Lung microvascular endothelial cell (primary cell): ENCODE results near the gene KLK15. TPM values are rescaled to one million over a fixed set of nuclear protein-coding genes. Genes with fewer than 3 reads are reported as not detected.
A peak's percentile ranks its signal among the peaks of the same experiment; 100 is the strongest.
"Not testable (repeated sequence)": the region's sequence is repeated elsewhere in the genome, so short reads cannot be mapped to it uniquely, and the experiment has no call there.

Experiments used
- DNase-seq, 2 donors: peaks; one replicate each; pipeline versions ENCODE4 v3.0.0 to v3.0.0-alpha.2; 2010; ENCODE audit warnings: low read depth in 2 of 2
- total RNA-seq: library from RNA; depleted of rRNA; stranded (reverse); fragments of >200 nt; gene quantifications from 2 replicates; pipeline ENCODE4 v1.2.1, GENCODE V29; 2014

KLK15 gene
- total RNA-seq, 1 donor from 2014 or later, result not detected

DNA sequence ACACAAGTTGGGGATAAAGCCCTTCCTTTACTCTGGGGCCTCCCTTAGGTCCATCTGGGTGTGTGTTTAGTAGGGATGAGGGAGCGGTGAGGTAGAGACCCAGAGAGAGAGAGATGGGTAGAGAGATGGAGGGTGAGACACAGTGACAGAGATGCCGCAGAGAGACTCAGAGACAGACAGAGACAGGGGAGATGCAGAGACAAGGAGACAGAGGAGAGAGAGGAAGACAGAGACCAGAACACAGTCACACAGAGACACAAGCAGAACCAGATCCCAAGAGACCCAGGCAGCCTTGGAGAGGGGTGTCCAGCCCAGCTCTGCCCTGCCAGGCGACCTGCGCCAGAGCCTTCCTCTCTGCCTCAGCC, 12.1 kb downstream of the KLK15 start:
- DNase-seq, result no peak

DNA sequence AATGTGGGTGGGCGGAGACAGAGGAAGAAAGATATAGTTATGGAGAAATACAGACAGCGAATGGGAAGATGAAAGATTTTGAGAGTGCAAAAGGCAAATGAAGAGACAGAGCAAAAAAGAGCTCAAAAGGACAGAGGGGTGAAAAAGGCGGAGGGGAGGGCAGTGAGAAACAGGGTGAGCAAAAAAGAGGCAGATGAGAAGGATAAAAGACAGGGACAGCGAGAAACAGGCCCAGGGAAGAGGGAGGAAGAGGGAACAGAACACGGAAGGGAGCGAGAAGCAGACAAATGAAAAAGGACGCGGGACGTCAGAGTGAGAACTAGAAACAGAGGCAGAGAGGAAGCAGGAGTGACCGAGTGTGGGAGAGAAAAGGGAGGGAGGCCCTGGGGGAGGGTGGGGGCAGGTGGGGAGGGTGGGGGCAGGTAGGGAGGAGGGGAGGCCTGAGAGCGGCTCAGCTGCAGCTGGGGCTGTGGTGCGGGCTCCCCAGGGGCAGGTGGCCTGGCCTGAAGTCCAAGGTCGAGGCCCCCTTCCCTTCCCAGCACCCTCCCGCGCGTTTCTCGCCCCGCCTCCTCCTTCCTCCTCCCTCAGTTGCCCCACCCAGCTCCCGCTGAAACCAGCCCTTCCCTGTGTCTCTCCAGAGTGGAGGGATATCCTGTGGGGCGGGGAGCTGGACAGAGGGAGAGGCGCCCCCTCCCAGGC, 12.7 kb downstream of the KLK15 start:
- no peak for DNase-seq

DNA sequence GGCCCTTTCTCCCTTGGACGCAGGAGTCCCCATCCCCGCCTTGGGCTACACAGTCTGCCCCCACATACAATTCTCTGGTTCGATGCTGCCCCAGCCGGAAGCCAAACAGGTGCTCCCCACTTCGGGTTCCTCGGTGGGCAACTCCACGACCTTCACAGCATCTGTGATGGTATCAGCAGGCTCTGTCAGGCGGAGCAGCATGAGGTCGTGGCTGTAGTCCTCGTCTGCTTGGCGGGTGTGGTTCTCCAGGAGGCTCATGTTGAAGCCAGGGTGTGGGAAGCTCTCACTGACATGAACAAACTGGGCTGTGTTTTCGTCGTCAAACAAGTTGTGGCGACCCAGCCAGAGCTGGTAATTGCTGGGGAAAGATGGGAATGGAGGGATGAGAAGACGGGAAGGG, 13.3 kb downstream of the KLK15 start:
- DNase-seq, result no peak

DNA sequence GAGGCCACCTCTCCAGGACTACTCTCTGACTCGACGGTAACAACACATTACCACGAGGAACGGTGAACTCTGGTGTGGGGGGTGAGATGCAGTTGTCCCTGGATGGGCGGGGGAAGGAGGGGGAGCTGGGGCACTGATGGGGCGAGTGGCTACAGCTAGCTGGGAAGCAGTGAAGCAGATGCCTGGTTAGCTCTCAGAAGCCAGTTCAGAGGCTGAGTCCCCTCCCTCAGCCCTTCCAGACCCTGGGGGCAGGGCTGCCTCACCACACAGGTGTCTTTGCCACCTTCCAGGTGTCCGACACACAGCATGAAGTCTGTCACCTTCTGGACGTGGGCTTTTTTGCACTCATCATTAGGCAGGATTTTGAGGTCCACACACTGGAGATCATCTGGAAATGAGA, 13.7 kb downstream of the KLK15 start:
- no peak for DNase-seq

- DNase-seq, result no peak
Observed at GRCh38 chr19:50818859-50819472, 14.4 kb downstream of the KLK15 start.

- peak in 1 of 2 donors; percentile 39 for DNase-seq
Observed at GRCh38 chr19:50817941-50818858, 15.2 kb downstream of the KLK15 start.

DNA sequence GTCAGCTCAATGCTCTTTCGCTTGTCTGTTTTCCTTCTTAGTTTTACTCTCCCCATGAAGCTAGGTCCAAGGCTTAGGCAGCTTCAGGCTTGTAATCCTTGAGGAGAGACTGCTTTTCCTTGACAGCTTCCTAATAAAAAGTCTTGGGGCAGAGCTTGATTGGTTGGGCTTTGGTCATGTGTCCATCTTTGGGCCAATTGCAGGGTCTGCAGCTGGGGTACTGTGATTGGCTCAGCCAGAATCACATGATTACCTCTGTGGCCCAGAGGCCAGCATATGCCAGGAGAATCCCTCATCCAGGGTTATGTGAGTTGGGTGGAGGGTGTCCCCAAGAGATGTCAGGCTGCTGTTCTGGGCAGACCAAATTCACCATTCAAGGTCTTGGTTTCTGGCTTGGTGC, 17.9 kb downstream of the KLK15 start:
- DNase-seq, result no peak

GRCh38 chr19:50814883-50815282, 18.5 kb downstream of the KLK15 start:
- no peak for DNase-seq

DNA sequence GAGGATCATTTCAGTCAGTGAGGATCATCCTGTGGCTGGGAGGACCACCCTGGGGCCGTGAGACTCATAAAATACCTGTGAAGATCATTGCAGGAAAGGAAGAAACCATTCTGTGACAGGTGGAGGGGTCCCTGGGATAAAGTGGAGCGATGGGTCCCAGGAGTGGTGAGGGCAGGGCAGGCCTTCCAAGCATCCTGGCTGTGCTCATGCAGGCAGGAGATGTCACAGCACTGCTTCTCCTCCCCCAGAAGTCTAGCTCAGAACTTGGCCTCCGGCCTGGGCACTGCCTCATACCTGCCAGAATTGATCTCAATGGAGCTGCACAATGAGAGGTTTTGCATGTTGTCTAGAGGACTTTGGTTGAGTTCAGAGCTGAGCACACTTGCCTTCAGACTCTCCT, 20.9 kb downstream of the KLK15 start:
- DNase-seq, result no peak

DNA sequence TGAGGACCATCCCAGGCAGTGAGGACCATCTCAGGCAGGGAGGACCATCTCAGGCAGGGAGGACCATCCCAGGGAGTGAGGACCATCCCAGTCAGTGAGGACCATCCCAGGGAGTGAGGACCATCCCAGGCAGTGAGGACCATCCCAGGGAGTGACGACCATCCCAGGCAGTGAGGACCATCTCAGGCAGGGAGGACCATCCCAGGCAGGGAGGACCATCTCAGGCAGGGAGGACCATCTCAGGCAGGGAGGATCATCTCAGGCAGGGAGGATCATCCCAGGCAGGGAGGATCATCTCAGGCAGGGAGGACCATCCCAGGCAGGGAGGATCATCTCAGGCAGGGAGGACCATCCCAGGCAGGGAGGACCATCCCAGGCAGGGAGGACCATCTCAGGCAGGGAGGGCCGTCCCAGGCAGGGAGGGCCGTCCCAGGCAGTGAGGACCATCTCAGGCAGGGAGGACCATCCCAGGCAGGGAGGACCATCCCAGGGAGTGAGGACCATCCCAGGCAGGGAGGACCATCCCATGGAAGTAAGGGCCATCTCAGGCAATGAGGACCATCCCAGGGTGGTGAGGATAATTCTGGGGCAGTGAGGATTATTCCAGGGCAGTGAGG, 21.6 kb downstream of the KLK15 start:
- not testable (repeated sequence) for DNase-seq

DNA sequence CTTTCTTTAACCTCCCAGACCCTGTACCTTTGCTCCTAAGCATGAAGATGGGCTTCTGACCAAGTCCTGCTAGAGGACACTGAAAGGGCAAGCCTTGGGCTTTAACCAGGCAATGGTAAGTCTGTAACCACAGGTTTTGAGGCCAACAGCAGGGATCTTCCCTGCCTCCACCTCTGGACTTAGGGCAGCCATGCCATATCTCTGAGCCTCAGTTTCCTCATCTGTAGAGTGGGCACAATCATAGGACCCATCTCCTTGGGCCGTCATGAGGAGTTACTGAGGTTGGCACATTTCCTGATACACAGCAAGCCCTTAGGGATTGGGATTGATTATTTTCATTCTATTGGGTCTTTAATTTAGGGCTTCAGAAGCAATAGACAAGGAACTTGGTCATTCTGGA, 24.5 kb downstream of the KLK15 start:
- DNase-seq, result no peak

GRCh38 chr19:50804420-50805272, 28.7 kb downstream of the KLK15 start:
- DNase-seq, result peak; percentile 99

- peak; percentile 28 to 46 for DNase-seq
Observed at GRCh38 chr19:50803633-50804419, 29.5 kb downstream of the KLK15 start.

DNA sequence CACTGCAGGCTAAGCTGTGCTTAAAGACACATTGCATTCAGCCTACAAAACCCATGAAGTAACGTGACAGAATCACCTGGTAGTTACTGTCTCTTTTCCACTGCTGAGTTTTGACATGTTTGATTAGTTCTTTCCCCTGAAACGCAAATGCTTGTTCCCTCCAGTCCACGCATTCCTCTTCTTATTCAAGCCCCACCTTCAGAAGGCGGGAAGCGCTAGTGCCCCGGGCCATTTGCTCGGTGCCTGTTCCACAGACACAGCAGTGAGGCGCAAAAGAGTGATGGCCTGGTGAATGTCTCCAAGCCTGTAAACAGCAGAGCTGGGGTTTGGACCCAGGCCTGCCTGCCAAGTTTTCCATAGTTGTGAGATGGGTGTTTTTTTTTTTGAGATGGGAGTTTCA, 32.3 kb downstream of the KLK15 start:
- DNase-seq, result no peak

- DNase-seq, result no peak
Observed at GRCh38 chr19:50799547-50799851, 33.9 kb downstream of the KLK15 start.

DNA sequence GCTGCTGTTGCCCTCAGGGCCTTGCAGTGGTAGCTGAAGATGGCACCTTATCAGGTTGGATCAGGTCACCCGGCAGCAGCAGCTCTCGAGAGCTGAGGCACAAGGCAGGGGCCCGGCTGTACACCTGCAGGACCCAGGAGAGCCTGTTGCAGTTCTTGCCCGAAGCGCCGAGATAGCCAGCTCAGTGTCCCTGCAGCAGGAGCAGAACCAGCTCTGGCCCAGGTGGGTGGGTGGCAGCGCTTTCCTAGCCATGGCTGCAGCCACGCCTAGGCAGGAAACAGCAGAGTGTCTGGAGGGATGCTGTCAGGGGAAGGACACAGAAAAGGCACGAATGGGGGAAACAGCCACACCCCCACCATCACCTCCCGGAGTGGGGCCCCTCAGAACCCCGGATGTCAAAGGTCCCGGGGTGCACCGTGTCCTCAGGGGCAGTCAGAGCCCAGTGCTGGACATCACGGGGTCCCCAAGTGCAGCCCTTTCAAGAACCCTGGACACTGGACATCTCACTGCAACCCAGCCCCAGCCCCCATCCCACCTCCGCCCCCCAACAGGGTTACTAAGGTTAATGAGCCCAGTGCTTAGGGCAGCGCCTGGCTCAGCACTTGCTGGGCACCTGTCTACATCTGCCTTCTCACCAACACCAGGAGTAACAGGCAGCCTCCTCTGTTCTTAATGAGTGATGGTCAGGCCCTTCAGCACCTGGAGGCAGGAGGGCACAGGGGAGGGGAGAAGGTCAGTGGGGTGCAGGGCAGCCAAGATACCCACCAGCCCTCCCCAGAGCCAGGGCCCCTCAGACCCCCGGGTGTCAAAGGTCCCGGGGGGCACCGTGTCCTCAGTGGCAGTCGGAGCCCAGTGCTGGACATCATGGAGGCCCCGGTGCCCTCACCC, 34.5 kb downstream of the KLK15 start:
- no peak for DNase-seq

DNA sequence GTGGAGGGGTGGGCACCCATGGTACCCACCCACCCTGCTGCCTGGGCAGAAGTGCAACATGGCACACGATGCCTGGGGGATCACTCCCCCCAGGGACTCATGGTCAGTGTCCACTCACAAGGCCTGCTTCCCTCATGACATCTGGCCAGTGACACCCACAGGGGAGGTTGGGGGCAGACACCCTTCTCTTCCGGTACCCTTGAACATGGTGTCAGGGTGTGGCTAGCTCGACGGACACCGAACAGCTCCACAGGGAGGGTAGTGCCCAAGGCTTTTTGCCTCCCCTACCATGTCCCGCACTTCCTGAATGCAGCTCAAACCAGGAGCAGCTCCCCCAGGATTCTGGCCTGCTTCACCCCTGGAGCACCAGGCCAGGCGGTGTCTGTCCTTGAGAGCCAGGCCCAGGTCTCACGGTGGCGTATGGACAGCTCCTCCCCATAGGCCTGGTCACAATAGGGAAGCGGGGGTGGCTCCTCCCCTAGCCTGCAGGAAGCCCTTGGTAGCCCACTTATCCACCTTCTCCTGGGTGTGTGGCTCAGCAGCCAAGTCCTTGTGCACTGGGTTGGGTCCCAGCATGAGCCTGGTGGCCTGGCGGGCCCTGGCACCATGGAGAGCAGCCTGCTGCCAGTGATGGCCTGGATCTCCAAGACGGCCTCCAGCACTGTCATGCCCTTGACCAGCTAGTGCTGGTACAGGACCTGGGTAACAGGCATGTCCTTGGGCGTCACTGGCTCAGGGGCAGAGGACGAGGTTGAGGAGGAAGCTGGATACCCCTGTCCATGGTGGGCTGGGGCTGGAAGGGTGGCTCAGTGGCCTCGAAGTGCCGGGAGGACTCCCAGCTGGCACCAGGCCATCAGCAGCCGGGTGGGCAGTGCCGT, 35.4 kb downstream of the KLK15 start:
- no peak for DNase-seq

DNA sequence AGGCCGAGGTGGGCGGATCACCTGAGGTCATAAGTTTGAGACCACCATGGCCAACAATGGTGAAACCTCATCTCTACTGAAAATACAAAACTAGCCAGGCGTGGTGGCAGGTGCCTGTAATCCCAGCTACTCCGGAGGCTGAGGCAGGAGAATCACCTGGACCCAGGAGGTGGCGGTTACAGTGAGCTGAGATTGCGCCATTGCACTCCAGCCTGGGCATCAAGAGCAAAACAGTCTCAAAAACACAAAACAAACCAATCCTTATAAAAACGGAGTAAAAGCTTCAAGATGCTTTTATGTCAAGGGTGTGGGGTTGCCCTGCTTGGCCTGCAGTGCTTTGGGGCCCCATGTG, 36.0 kb downstream of the KLK15 start:
- DNase-seq, result no peak
